HG02938 (cell line): ENCODE measurements around the gene RNU5B-1.
"Not testable (repeated sequence)": the region's sequence is repeated elsewhere in the genome, so short reads cannot be mapped to it uniquely, and the experiment has no call there.

Experiments used
- ATAC-seq: cut with Tn5 transposase; IDR thresholded peaks from one replicate; pipeline ENCODE4 v1.9.1; 2021; ENCODE audit warnings: mild to moderate bottlenecking, moderate library complexity; ENCODE audit not compliant: unreplicated experiment

The RNU5B-1 gene

DNA sequence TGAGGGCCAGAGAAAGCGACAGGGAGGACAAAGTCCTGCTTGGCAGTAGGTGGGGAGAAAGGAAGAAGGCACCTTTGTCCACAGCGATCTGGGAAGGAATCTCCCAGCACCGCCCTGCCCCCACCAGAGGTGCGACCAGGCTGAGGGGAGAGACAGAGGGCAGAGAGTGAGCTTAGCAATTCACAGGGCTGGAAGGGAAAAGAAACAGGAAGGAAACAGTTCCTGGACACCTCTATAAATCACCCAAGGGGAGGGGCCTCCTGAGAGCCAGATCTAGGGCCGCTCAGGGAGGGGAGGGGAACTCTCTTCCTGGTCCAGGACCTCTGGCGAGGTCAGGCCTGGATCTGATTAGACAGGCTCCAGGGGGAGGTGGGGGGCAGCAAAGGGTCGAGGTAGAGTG is 35.4 kb downstream of the RNU5B-1 start:
- no peak for ATAC-seq

DNA sequence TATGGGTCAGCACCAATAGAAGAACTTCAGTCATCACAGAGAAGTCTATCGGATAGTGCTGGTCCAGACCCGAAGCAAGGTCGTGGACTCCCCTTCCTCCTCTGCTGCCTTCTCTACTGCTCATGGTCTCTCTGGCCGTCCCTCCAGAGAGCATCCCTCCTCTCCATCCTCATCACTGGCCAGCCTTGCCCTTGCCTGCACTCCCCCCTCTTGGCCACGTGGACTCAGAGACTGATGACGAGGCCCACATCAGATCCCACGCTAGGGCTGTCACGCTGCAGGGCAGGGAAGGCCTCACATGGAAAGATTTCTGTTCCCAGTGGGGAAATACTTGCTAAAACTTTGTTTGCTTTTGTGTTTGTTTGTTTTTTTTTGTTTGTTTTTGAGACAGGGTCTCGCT is 38.0 kb downstream of the RNU5B-1 start:
- no peak for ATAC-seq

DNA sequence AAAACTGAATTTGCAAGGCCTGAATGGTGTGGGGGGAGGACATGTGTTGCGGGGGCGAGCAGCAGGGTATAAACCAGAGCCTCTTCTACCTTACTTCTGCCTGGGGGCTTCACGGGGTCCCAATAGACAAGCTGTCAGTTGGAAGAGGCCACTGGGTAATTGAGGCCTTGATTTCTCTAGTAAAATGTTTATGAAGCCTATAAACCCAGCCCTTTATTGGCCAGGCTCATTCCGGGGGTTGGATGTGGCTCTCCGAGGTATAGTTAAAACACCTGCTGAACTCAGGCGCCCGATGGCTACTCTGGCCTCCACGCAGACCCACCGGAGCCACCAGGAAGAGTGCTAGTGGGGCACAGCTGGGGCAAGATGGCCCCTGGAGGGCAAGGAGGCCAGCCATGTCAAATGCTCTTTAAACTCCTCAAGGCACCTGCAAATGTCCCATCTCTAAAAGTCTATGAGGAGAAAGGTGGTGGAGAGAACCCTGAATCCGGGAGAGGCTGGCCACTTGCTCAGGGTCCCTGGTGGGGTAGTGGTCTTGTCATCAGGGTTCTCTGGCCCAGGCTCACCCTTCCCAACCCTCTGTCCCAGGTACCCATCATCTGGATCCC is 39.0 kb downstream of the RNU5B-1 start:
- no peak for ATAC-seq

DNA sequence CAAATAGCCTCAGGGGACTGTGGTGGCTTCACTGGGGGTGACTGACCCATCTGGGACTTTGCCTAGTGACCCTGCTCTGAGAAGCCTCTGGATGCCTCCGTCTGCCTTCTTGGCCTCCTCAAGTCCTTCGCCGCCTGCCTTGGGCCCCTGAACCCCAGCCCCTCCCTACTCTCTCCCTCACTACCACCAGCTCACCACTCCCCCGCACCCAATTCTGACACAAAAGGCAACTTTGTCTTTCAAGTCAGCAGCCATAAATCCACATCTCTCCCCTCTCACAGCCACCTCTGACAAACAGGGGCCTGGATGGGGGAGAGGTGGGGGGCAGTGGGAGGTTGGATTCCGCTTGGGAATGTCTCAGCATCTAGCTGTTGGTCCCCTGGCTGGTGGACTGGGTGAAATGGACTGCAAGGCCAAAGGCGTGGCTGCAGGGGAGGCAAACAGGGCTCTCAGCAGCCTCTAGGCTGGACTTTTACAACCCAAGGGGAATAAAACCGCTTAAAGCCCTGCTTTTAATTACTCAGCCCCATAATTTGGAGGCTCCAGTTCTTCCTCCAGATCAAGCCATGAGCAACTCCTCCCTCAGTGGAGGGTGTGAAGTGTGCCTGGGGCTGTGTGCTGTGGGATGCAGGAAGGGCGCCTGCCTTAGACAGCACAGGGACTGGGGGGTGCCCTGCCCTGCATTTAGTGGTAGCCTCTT is 39.9 kb downstream of the RNU5B-1 start:
- ATAC-seq: no peak

DNA sequence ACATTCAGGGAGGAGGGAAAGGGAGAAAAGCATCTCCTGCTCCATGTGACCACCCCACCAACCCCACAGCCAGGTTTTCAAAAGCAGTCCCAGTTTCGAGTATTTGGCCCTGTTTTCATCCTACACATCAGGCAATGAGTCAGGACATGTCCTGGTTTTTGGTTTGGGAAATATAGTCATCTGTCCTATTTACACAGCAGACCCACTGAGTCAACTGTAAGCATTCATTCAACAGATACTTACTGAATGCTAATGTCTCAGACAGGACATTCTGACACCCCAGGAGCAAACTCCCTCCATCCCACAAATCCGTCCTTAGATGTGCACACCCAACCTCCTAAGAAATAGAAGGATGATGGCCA is 40.4 kb downstream of the RNU5B-1 start:
- no peak for ATAC-seq

DNA sequence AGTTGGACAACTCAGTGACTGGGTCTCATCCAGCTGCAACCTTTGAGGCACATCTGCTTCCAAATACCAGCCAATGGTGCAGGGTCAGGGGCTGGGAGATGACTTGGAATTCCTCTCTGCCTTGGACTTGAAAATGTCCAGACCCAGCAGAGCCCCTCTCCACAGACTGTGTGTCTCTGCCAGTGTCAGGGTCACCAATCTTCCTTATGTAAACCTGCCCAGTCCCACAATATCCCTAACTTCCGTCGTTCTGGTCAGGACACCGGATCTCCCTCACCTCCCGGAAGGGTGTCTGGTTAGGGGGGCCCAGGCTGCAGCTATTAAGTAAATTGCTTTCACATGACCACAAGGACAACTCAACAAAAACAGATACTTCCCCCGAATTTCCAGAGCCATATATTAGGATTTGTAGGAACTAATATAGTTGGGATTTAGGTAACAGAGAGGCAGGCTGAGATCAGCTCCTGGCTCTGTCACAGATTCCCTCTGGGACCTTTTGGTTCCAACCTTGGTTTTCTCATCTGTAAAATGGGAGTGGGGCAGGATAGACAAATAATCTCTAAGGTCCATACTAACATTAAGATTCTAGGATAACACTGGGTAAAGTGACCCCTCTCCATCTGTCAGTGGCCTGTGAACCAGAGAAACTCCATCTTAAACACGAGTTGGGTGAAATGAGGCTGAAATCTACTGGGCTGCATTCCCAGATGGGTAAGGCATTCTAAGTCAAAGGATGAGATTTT is 42.5 kb downstream of the RNU5B-1 start:
- ATAC-seq: no peak

DNA sequence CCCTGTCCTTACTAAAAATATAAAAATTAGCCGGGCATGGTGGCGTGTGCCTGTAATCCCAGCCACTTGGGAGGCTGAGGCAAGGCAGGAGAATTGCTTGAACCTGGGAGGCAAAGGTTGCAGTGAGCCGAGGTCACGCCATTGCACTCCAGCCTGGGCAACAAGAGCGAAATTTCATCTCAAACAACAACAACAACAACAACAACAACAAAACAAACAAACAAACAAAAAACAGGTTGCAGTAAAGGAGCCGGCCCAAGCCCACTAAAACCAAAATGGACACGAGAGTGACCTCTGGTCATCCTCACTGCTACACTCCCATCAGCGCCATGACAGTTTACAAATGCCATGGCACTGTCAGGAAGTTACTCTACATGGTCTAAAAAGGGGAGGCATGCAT is 43.3 kb downstream of the RNU5B-1 start:
- ATAC-seq: not testable (repeated sequence)

DNA sequence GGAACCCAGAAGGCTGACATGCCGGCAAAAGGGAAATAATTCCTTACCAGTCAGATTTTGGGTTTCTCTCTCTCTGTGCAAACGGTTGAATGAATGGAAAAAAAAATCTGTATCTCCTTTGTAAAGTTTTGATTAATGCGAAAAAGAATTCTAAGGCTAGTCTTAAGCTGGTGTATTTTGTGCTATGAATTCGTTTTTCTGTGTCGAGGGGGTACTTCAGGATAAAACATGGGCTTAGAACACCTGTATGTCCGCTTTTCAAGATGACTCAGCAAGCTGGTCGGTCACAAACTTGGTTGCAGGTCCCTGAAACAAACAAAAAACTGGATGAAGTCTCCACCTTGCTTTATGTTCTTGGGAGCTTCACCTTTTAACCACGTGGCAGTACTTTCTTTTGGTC is 44.9 kb downstream of the RNU5B-1 start:
- ATAC-seq: no peak

DNA sequence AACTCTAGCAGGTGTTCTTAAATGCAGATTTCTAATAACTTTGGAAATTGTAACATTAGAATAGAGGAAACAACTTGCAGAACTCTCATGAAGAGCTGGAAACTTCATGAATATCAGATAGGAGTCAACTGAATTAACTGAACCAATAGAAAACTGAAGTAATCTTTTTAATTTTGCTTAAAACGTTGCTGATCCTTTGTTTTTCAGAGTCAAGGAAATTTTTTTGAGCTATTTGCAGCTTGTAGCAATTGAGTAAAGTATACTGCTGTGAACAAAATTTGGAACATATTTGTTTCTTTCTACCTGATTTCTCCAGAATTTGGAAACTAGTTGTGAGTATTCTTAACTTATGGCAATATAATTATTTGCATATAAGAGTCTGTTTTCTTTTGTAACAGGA is 47.5 kb downstream of the RNU5B-1 start:
- ATAC-seq: not testable (repeated sequence)
